SK-N-MC (cell line): ENCODE data around the gene PDIK1L.

Experiments used
- DNase-seq: peaks from one replicate; pipeline ENCODE4 v3.0.0-alpha.2; 2011; ENCODE audit warnings: low read depth, low spot score
- H3K27ac ChIP-seq: fragments of 200-600 bp; sonication (generic); 2 replicates; pipeline ENCODE4 v1.5.1; 2016; ENCODE audit warnings: mixed run types
- H3K36me3 ChIP-seq: fragments of 200-600 bp; sonication (generic); 2 replicates; pipeline ENCODE4 v1.6.1; 2017; ENCODE audit warnings: antibody characterized with exemption, low read length, mixed read lengths; ENCODE audit not compliant: insufficient read depth
- H3K4me3 ChIP-seq: fragments of 200-600 bp; sonication (generic); 2 replicates; pipeline ENCODE4 v1.5.1; 2016
- H3K9ac ChIP-seq: fragments of 200-600 bp; sonication (generic); 2 replicates; pipeline ENCODE4 v1.8.0; 2017; ENCODE audit warnings: mixed run types, mixed read lengths; ENCODE audit not compliant: insufficient read length
- H3K9me3 ChIP-seq: fragments of 200-600 bp; sonication (generic); 2 replicates; pipeline ENCODE4 v1.6.1; 2017; ENCODE audit warnings: low read depth, mild to moderate bottlenecking, antibody characterized with exemption, low read length, moderate library complexity, mixed read lengths
- EZH2 ChIP-seq: fragments of 200-600 bp; sonication (generic); IDR thresholded peaks from one replicate; pipeline ENCODE4 v1.6.1; 2017; ENCODE audit warnings: antibody characterized with exemption
- FOXP2 ChIP-seq: optimal IDR thresholded peaks from 2 replicates; pipeline ENCODE3; 2011; ENCODE audit warnings: mild to moderate bottlenecking, moderate library complexity; ENCODE audit not compliant: insufficient read depth; ENCODE audit errors: extremely low read length, control extremely low read depth
- POLR2AphosphoS5 ChIP-seq: IDR thresholded peaks from 2 replicates; pipeline ENCODE4 v1.6.1; 2012; ENCODE audit warnings: mild to moderate bottlenecking, low read depth, low read length, borderline replicate concordance

Gene PDIK1L

GRCh38 chr1:26132128-26132833 lies 20.7 kb downstream of the PDIK1L start:
- Histone ChIP-seq H3K36me3 (no peaks in the 10 kb centered on the region), H3K4me3 (no peak overlapping the region), H3K9ac (no peak overlapping the region), H3K9me3 (no peaks in the 10 kb centered on the region), H3K27ac (no peak overlapping the region)
- DNase-seq: no peak
- TF ChIP-seq EZH2 (no peak), POLR2AphosphoS5 (no peak), FOXP2 (no peak)

GRCh38 chr1:26132834-26133167 lies 21.2 kb downstream of the PDIK1L start:
- Histone ChIP-seq H3K27ac (no peak overlapping the region), H3K4me3 (no peak overlapping the region), H3K9me3 (no peaks in the 10 kb centered on the region), H3K36me3 (no peaks in the 10 kb centered on the region), H3K9ac (no peak overlapping the region)
- TF ChIP-seq POLR2AphosphoS5 (no peak), EZH2 (no peak), FOXP2 (no peak)
- DNase-seq: no peak

GRCh38 chr1:26134466-26134865 lies 22.8 kb downstream of the PDIK1L start:
- Histone ChIP-seq H3K27ac (no peak overlapping the region), H3K4me3 (no peak overlapping the region), H3K9me3 (no peaks in the 10 kb centered on the region), H3K9ac (no peak overlapping the region), H3K36me3 (no peaks in the 10 kb centered on the region)
- no peak for DNase-seq
- no peak for TF ChIP-seq POLR2AphosphoS5

DNA sequence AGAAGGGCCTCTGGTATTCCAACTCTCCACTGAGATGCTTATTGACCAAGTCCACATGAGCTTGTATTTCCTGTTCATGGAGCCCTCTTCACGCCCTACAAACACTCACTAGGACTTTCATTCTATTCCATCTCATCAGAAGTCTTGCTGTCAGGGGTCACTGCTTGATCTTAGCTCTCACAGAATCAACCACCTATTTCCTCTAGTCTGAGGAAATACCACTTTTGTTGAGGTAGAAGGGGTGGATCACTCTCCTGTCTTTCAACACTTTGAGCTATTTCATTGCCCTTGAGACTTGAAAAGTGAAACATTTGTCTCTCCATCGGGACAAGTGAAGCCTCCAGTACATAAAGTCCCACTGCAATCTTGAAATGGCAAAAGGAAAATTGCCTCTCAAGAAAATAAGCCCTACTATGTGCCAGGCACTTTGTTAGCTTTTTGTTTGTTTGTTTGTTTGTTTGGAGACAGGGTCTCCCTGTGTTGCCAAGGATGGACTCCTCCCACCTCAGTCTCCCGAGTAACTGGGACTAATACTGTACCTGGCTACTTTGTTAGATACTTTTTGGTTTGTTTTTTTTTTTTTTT lies 27.4 kb downstream of the PDIK1L start:
- DNase-seq: no peak
- no peak overlapping the region for H3K4me3 ChIP-seq
- H3K9ac ChIP-seq: no peak overlapping the region
- TF ChIP-seq POLR2AphosphoS5: no peak
- TF ChIP-seq EZH2: no peak
- TF ChIP-seq FOXP2: no peak
- no peak overlapping the region for H3K27ac ChIP-seq
- no peaks in the 10 kb centered on the region for H3K9me3 ChIP-seq
- no peaks in the 10 kb centered on the region for H3K36me3 ChIP-seq

GRCh38 chr1:26142159-26142558 lies 30.5 kb downstream of the PDIK1L start:
- Histone ChIP-seq H3K9me3 (no peaks in the 10 kb centered on the region), H3K4me3 (no peak overlapping the region), H3K9ac (no peak overlapping the region), H3K27ac (no peak overlapping the region), H3K36me3 (no peaks in the 10 kb centered on the region)
- no peak for DNase-seq
- TF ChIP-seq FOXP2 (no peak), EZH2 (no peak), POLR2AphosphoS5 (no peak)

GRCh38 chr1:26145041-26145959 lies 33.7 kb downstream of the PDIK1L start:
- peak; percentile 35 for DNase-seq
- no peak overlapping the region for H3K27ac ChIP-seq
- H3K4me3 ChIP-seq: no peak overlapping the region
- H3K9ac ChIP-seq: no peak overlapping the region
- H3K9me3 ChIP-seq: no peaks in the 10 kb centered on the region
- TF ChIP-seq POLR2AphosphoS5: no peak
- no peak for TF ChIP-seq FOXP2
- TF ChIP-seq EZH2: no peak
- H3K36me3 ChIP-seq: no peaks in the 10 kb centered on the region

DNA sequence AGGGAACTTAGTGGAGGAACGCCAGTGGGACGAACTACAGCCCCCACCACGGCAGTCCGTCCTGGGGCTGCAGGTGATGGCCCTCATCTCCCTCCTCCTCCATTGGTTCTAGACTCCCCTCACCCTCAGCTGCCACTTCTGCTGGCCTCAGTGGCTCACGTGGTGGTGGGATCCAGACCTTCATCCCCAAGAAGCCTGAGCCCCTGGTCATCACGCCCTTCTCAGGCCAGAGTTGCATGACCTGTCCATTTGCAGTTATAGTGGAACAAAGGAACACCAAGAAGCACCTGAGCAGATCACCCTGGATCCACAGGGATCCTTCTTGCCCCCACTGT lies 34.3 kb downstream of the PDIK1L start:
- Histone ChIP-seq H3K9ac (no peak overlapping the region), H3K9me3 (no peaks in the 10 kb centered on the region), H3K36me3 (no peaks in the 10 kb centered on the region), H3K4me3 (no peak overlapping the region), H3K27ac (no peak overlapping the region)
- DNase-seq: no peak
- TF ChIP-seq EZH2 (no peak), FOXP2 (no peak), POLR2AphosphoS5 (no peak)

DNA sequence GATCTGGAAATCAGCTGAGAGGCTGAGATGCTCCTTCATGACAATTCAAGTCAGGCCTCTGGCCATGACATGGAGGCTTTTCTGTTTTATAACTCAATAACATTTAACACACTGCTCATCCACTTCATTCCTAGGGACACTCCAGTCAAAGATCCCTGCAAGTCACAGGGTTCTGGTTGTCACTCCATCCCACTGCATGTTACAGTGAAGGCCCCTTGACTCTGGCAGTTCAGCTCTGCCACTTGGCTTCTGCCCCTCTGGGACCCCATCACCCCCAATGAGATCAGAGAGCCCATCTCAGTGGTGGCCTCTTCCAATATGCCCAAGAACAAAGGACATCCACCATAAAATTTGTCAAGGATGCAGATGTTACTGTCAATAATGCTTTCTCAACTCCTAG lies 37.3 kb downstream of the PDIK1L start:
- no peak for DNase-seq
- H3K9ac ChIP-seq: no peak overlapping the region
- TF ChIP-seq EZH2 (no peak), FOXP2 (no peak), POLR2AphosphoS5 (no peak)

More for the DNA sequence above, 37.3 kb downstream of the PDIK1L start:
- no peaks in the 10 kb centered on the region for H3K36me3 ChIP-seq
- no peak overlapping the region for H3K4me3 ChIP-seq
- no peaks in the 10 kb centered on the region for H3K9me3 ChIP-seq
- no peak overlapping the region for H3K27ac ChIP-seq
